HG02610 (cell line): ENCODE results near the gene CNNM2.
"Not testable (repeated sequence)": the region's sequence is repeated elsewhere in the genome, so short reads cannot be mapped to it uniquely, and the experiment has no call there.

ENCODE experiments used
- ATAC-seq: cut with Tn5 transposase; IDR thresholded peaks from one replicate; pipeline ENCODE4 v1.9.1; 2021; ENCODE audit warnings: mild to moderate bottlenecking, moderate library complexity; ENCODE audit not compliant: unreplicated experiment

Gene CNNM2

GRCh38 chr10:102923601-102924000 is 5.5 kb downstream of the CNNM2 start:
- ATAC-seq: no peak

GRCh38 chr10:102926842-102927241 is 8.7 kb downstream of the CNNM2 start:
- no peak for ATAC-seq

GRCh38 chr10:102927311-102928010 is 9.4 kb downstream of the CNNM2 start:
- ATAC-seq: no peak

- ATAC-seq: not testable (repeated sequence)
These were observed 10.3 kb downstream of the CNNM2 start for GRCh38 chr10:102928442-102928841.

GRCh38 chr10:102930720-102931119 is 12.6 kb downstream of the CNNM2 start:
- ATAC-seq: no peak

- ATAC-seq: no peak
These were observed 13.5 kb downstream of the CNNM2 start for GRCh38 chr10:102931643-102932042.

GRCh38 chr10:102935505-102935904 is 17.4 kb downstream of the CNNM2 start:
- ATAC-seq: no peak

- no peak for ATAC-seq
These were observed 18.0 kb downstream of the CNNM2 start for GRCh38 chr10:102935939-102936605.

- no peak for ATAC-seq
These were observed 23.3 kb downstream of the CNNM2 start for GRCh38 chr10:102941401-102941800.

GRCh38 chr10:102945449-102945848 is 27.4 kb downstream of the CNNM2 start:
- no peak for ATAC-seq

- ATAC-seq: no peak
These were observed 27.9 kb downstream of the CNNM2 start for GRCh38 chr10:102945962-102946361.

GRCh38 chr10:102946992-102947391 is 28.9 kb downstream of the CNNM2 start:
- no peak for ATAC-seq

- no peak for ATAC-seq
These were observed 30.1 kb downstream of the CNNM2 start for GRCh38 chr10:102948176-102948575.

GRCh38 chr10:102948786-102949185 is 30.7 kb downstream of the CNNM2 start:
- ATAC-seq: no peak

- ATAC-seq: no peak
These were observed 31.8 kb downstream of the CNNM2 start for GRCh38 chr10:102949916-102950315.

- no peak for ATAC-seq
These were observed 33.2 kb downstream of the CNNM2 start for GRCh38 chr10:102951316-102951715.

GRCh38 chr10:102959360-102959759 is 41.3 kb downstream of the CNNM2 start:
- no peak for ATAC-seq

GRCh38 chr10:102960157-102960556 is 42.1 kb downstream of the CNNM2 start:
- no peak for ATAC-seq

- no peak for ATAC-seq
These were observed 44.2 kb downstream of the CNNM2 start for GRCh38 chr10:102962267-102962666.

- ATAC-seq: no peak
These were observed 45.1 kb downstream of the CNNM2 start for GRCh38 chr10:102962951-102963755.

GRCh38 chr10:102963756-102964025 is 45.6 kb downstream of the CNNM2 start:
- ATAC-seq: no peak

GRCh38 chr10:102964064-102964463 is 46.0 kb downstream of the CNNM2 start:
- not testable (repeated sequence) for ATAC-seq
